Upper lobe of right lung (tissue), 1 donor: ENCODE data around the gene PLCZ1. TPM values are rescaled to one million over a fixed set of nuclear protein-coding genes. Genes with fewer than 3 reads are reported as not detected.
"Not testable (repeated sequence)": the region's sequence is repeated elsewhere in the genome, so short reads cannot be mapped to it uniquely, and the experiment has no call there.

Source experiments
- ATAC-seq: fragments of 200-7000 bp; cut with Tn5 transposase; one replicate; pipeline ENCODE4 v1.9.1; 2020; ENCODE audit warnings: mild to moderate bottlenecking, moderate library complexity
- DNase-seq: peaks from one replicate; pipeline ENCODE4 v3.0.0-alpha.2; 2020
- H3K27ac ChIP-seq: fragments of 200-600 bp; one replicate; pipeline ENCODE4 v1.8.0; 2022
- H3K27me3 ChIP-seq: fragments of 200-600 bp; one replicate; pipeline ENCODE4 v1.8.0; 2022; ENCODE audit warnings: mild to moderate bottlenecking
- H3K36me3 ChIP-seq: fragments of 200-600 bp; one replicate; pipeline ENCODE4 v1.8.0; 2022
- H3K4me1 ChIP-seq: fragments of 200-600 bp; one replicate; pipeline ENCODE4 v1.8.0; 2022
- H3K4me3 ChIP-seq: fragments of 200-600 bp; one replicate; pipeline ENCODE4 v1.8.0; 2022; ENCODE audit warnings: mild to moderate bottlenecking
- H3K9me3 ChIP-seq: fragments of 200-600 bp; one replicate; pipeline ENCODE4 v1.8.0; 2022
- CTCF ChIP-seq: fragments of 200-600 bp; IDR thresholded peaks from one replicate; pipeline ENCODE4 v1.8.0; 2022; ENCODE audit warnings: antibody characterized with exemption
- intact Hi-C: fragments of 100-400 bp; cut with DNase I; formaldehyde crosslinking; loops from one replicate; pipeline ENCODE4 v1.11.0; 2022
- total RNA-seq: library from RNA; stranded (reverse); fragmentation: NEBNext Ultra II Directional; extraction: Animal tissue kit (Norgen Biotek cat#: 25700); gene quantifications from one replicate; pipeline ENCODE4 v1.2.1, GENCODE V29; 2021
- donor health status: DM: no; HTN: yes; CAD: no; lungs with severe emphysema.

PLCZ1 gene
- total RNA-seq, 1 donor from 2014 or later, result not detected

GRCh38 chr12:18700271-18700670 lies 37.5 kb downstream of the PLCZ1 start:
- ATAC-seq (no peak), DNase-seq (no peak)
- Histone ChIP-seq H3K36me3 (no peaks in the 10 kb centered on the region), H3K4me3 (no peak overlapping the region), H3K9me3 (no peaks in the 10 kb centered on the region), H3K4me1 (no peaks in the 10 kb centered on the region), H3K27me3 (no peaks in the 10 kb centered on the region), H3K27ac (no peak overlapping the region)
- intact Hi-C loops, result no loop called here
- TF ChIP-seq CTCF, result no peak

- Histone ChIP-seq H3K27me3 (no peaks in the 10 kb centered on the region), H3K27ac (no peak overlapping the region), H3K36me3 (no peaks in the 10 kb centered on the region), H3K9me3 (no peaks in the 10 kb centered on the region), H3K4me1 (no peaks in the 10 kb centered on the region), H3K4me3 (no peak overlapping the region)
- no peak for TF ChIP-seq CTCF
- intact Hi-C loops, result no loop called here
- ATAC-seq (no peak), DNase-seq (no peak)
These were observed 40.7 kb downstream of the PLCZ1 start for GRCh38 chr12:18696971-18697602.

- ATAC-seq, H3K27me3 ChIP-seq, H3K4me3 ChIP-seq, H3K9me3 ChIP-seq, H3K4me1 ChIP-seq, intact Hi-C loops, H3K27ac ChIP-seq, H3K36me3 ChIP-seq, DNase-seq: not testable (repeated sequence)
These were observed 43.8 kb downstream of the PLCZ1 start for GRCh38 chr12:18693986-18694385.

- no peak overlapping the region for H3K27ac ChIP-seq
- TF ChIP-seq CTCF, result no peak
- no peak for ATAC-seq
- no peaks in the 10 kb centered on the region for H3K36me3 ChIP-seq
- H3K27me3 ChIP-seq, result no peaks in the 10 kb centered on the region
- H3K4me1 ChIP-seq, result no peaks in the 10 kb centered on the region
- no peaks in the 10 kb centered on the region for H3K9me3 ChIP-seq
- no peak overlapping the region for H3K4me3 ChIP-seq
- intact Hi-C loops, result no loop called here
- no peak for DNase-seq
These were observed 47.2 kb downstream of the PLCZ1 start for GRCh38 chr12:18690653-18691052.

GRCh38 chr12:18689771-18690170 lies 48.0 kb downstream of the PLCZ1 start:
- no peaks in the 10 kb centered on the region for H3K36me3 ChIP-seq
- intact Hi-C loops, result no loop called here
- DNase-seq (no peak), ATAC-seq (no peak)
- no peak overlapping the region for H3K27ac ChIP-seq
- no peaks in the 10 kb centered on the region for H3K9me3 ChIP-seq
- no peaks in the 10 kb centered on the region for H3K4me1 ChIP-seq
- no peak for TF ChIP-seq CTCF
- H3K4me3 ChIP-seq, result no peak overlapping the region
- H3K27me3 ChIP-seq, result no peaks in the 10 kb centered on the region

GRCh38 chr12:18684430-18684829 lies 53.4 kb downstream of the PLCZ1 start:
- Histone ChIP-seq H3K4me1 (no peaks in the 10 kb centered on the region), H3K27me3 (no peaks in the 10 kb centered on the region), H3K36me3 (no peaks in the 10 kb centered on the region), H3K9me3 (no peaks in the 10 kb centered on the region), H3K4me3 (no peak overlapping the region), H3K27ac (no peak overlapping the region)
- no peak for TF ChIP-seq CTCF
- ATAC-seq (no peak), DNase-seq (no peak)
- intact Hi-C loops, result no loop called here
